Measurements from ENCODE around the gene LYPLA2.

LYPLA2 gene

GRCh38 chr1:23838401-23838866 is 47.5 kb downstream of the LYPLA2 start:
- DNase-seq = peak; percentile 81

- no peak for DNase-seq
These were observed 52.7 kb downstream of the LYPLA2 start for GRCh38 chr1:23843644-23844043.
